Lower leg skin (tissue), 3 donors: ENCODE measurements around the gene EXD1.

Source experiments
- POLR2A ChIP-seq, 2 donors: fragments of 450-650 bp; IDR thresholded peaks; one replicate each; pipeline ENCODE4 v1.6.1; 2016 to 2017; ENCODE audit warnings: antibody characterized with exemption in 2 of 2, mild to moderate bottlenecking in 1 of 2, moderate library complexity in 1 of 2
- TF ChIP-seq, protein P1 (sequence below), 3 donors: fragments of 450-650 bp; IDR thresholded peaks; one replicate each; pipeline ENCODE4 v1.5.1; 2016; ENCODE audit warnings: antibody characterized with exemption in 3 of 3, mild to moderate bottlenecking in 3 of 3, moderate library complexity in 2 of 3

DNA sequence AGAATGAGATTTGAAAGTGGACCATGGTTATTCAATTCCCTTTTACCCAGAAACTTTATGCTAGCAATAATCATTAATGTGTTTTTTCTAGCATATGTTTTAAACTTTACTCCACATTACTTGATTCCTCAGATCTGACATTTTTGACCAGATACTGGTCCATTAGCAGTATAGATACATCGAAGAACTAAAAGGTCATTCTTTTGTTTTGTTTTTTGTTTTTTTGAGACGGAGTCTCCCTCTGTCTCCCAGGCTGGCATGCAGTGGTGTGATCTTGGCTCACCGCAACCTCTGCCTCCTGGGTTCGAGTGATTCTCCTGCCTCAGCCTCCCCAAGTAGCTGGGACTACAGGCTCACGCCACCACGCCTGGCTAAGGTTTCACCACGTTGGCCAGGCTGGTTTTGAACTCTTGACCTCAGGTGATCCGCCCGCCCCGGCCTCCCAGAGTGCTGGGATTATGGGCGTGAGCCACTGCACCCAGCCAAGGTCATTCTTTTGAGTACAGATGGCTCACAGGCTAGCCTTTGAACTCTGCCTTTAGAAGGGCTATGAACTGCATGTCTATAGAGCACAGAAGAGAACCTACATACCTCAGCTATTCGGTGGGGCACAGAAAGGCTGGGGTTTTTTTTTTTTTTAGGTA is 29.1 kb upstream of the EXD1 start:
- TF ChIP-seq, protein P1, sequence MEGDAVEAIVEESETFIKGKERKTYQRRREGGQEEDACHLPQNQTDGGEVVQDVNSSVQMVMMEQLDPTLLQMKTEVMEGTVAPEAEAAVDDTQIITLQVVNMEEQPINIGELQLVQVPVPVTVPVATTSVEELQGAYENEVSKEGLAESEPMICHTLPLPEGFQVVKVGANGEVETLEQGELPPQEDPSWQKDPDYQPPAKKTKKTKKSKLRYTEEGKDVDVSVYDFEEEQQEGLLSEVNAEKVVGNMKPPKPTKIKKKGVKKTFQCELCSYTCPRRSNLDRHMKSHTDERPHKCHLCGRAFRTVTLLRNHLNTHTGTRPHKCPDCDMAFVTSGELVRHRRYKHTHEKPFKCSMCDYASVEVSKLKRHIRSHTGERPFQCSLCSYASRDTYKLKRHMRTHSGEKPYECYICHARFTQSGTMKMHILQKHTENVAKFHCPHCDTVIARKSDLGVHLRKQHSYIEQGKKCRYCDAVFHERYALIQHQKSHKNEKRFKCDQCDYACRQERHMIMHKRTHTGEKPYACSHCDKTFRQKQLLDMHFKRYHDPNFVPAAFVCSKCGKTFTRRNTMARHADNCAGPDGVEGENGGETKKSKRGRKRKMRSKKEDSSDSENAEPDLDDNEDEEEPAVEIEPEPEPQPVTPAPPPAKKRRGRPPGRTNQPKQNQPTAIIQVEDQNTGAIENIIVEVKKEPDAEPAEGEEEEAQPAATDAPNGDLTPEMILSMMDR (IDR thresholded peaks at IDR 0.05), result no peak
- TF ChIP-seq POLR2A (IDR thresholded peaks at IDR 0.05), result no peak
